H9 (cell line): ENCODE data around the gene C9orf152. TPM values are rescaled to one million over a fixed set of nuclear protein-coding genes. Genes with fewer than 3 reads are reported as not detected.

ENCODE experiments used
- DNase-seq: peaks from one replicate; pipeline ENCODE4 v3.0.0-alpha.2; 2017
- H2AFZ ChIP-seq: one replicate; pipeline ENCODE4 v1.6.1; 2013; ENCODE audit warnings: mild to moderate bottlenecking, low read length, control low read depth, moderate library complexity
- H2AK5ac ChIP-seq: 2 replicates; pipeline ENCODE4 v1.6.1; 2013; ENCODE audit warnings: low read length, control low read depth, mixed read lengths; ENCODE audit not compliant: insufficient read length
- H2BK120ac ChIP-seq: one replicate; pipeline ENCODE4 v1.6.1; 2013; ENCODE audit warnings: low read depth, mild to moderate bottlenecking, low read length, control low read depth, inconsistent platforms; ENCODE audit not compliant: poor library complexity, severe bottlenecking
- H2BK12ac ChIP-seq: 2 replicates; pipeline ENCODE4 v1.6.1; 2013; ENCODE audit warnings: low read length, control low read depth, mixed read lengths, low read depth; ENCODE audit not compliant: insufficient read length
- H2BK15ac ChIP-seq: 2 replicates; pipeline ENCODE4 v1.6.1; 2013; ENCODE audit warnings: low read depth, low read length, control low read depth
- H2BK20ac ChIP-seq: one replicate; pipeline ENCODE4 v1.6.1; 2013; ENCODE audit warnings: low read depth, mild to moderate bottlenecking, low read length, control low read depth, inconsistent platforms; ENCODE audit not compliant: poor library complexity, severe bottlenecking
- H2BK5ac ChIP-seq: 2 replicates; pipeline ENCODE4 v1.6.1; 2013; ENCODE audit warnings: low read length, control low read depth, mixed read lengths; ENCODE audit not compliant: insufficient read length
- H3K14ac ChIP-seq: 2 replicates; pipeline ENCODE4 v1.6.1; 2013; ENCODE audit warnings: low read length, control low read depth; ENCODE audit not compliant: insufficient read depth
- H3K18ac ChIP-seq: 2 replicates; pipeline ENCODE4 v1.6.1; 2013; ENCODE audit warnings: low read depth, mild to moderate bottlenecking, mixed read lengths, low read length, control low read depth; ENCODE audit not compliant: insufficient read length
- H3K23ac ChIP-seq: 2 replicates; pipeline ENCODE4 v1.6.1; 2013; ENCODE audit warnings: low read length, control low read depth, mixed read lengths, low read depth; ENCODE audit not compliant: insufficient read length
- H3K23me2 ChIP-seq: 2 replicates; pipeline ENCODE4 v1.6.1; 2013; ENCODE audit warnings: low read depth, mild to moderate bottlenecking, mixed read lengths, low read length, control low read depth; ENCODE audit not compliant: insufficient read length, poor library complexity, severe bottlenecking
- H3K27ac ChIP-seq: 2 replicates; pipeline ENCODE4 v1.5.1; 2013; ENCODE audit warnings: low read length, control low read depth, mixed read lengths, low read depth; ENCODE audit not compliant: insufficient read length
- H3K27me3 ChIP-seq: 2 replicates; pipeline ENCODE4 v1.6.1; 2013; ENCODE audit warnings: low read length, control low read depth, inconsistent platforms; ENCODE audit not compliant: insufficient read depth
- H3K4ac ChIP-seq: 2 replicates; pipeline ENCODE4 v1.6.1; 2013; ENCODE audit warnings: low read depth, mild to moderate bottlenecking, control low read depth, inconsistent platforms, low read length, moderate library complexity
- H3K4me1 ChIP-seq: 2 replicates; pipeline ENCODE4 v1.6.1; 2013; ENCODE audit warnings: low read length, control low read depth, inconsistent platforms; ENCODE audit not compliant: insufficient read depth
- H3K4me2 ChIP-seq: 2 replicates; pipeline ENCODE4 v1.6.1; 2013; ENCODE audit warnings: low read length, control low read depth, mixed read lengths; ENCODE audit not compliant: insufficient read length, insufficient read depth
- H3K56ac ChIP-seq: 2 replicates; pipeline ENCODE4 v1.6.1; 2013; ENCODE audit warnings: low read depth, mild to moderate bottlenecking, mixed read lengths, low read length, control low read depth; ENCODE audit not compliant: insufficient read length
- H3K79me1 ChIP-seq: 2 replicates; pipeline ENCODE4 v1.6.1; 2013; ENCODE audit warnings: low read depth, mild to moderate bottlenecking, moderate library complexity, low read length, control low read depth, inconsistent platforms; ENCODE audit not compliant: insufficient read depth, poor library complexity, severe bottlenecking
- H3K79me2 ChIP-seq: 2 replicates; pipeline ENCODE4 v1.6.1; 2013; ENCODE audit warnings: low read length, control low read depth, inconsistent platforms; ENCODE audit not compliant: insufficient read depth
- H3K9ac ChIP-seq: 2 replicates; pipeline ENCODE4 v1.6.1; 2013; ENCODE audit warnings: low read length, control low read depth, mixed read lengths; ENCODE audit not compliant: insufficient read length; ENCODE audit errors: extremely low read depth
- H3K9me3 ChIP-seq: one replicate; pipeline ENCODE4 v1.6.1; 2013; ENCODE audit warnings: low read depth, low read length, inconsistent platforms; ENCODE audit not compliant: control insufficient read depth
- H3T11ph ChIP-seq: one replicate; pipeline ENCODE4 v1.6.1; 2013; ENCODE audit warnings: mild to moderate bottlenecking, low read length, control low read depth, inconsistent platforms
- H4K20me1 ChIP-seq: one replicate; pipeline ENCODE4 v1.6.1; 2013; ENCODE audit not compliant: control insufficient read depth, insufficient read length, insufficient read depth
- H4K5ac ChIP-seq: 2 replicates; pipeline ENCODE4 v1.6.1; 2013; ENCODE audit warnings: low read depth, mild to moderate bottlenecking, mixed read lengths, low read length, control low read depth; ENCODE audit not compliant: insufficient read length
- H4K8ac ChIP-seq: replicated peaks from 2 replicates; pipeline ENCODE4 v1.6.1; 2013; ENCODE audit warnings: low read length, control low read depth, mixed read lengths, low read depth; ENCODE audit not compliant: insufficient read length
- H4K91ac ChIP-seq: 2 replicates; pipeline ENCODE4 v1.6.1; 2013; ENCODE audit warnings: low read depth, mild to moderate bottlenecking, moderate library complexity, mixed read lengths, low read length, control low read depth; ENCODE audit not compliant: insufficient read length
- H3K27ac Mint-ChIP-seq, 3 experiments: 2 replicates in 2 of 3; 3 replicates in 1 of 3; pipeline ENCODE4 v1.8.0; 2020 to 2021; ENCODE audit warnings: mixed read lengths in 3 of 3, mild to moderate bottlenecking in 1 of 3, moderate library complexity in 1 of 3
- H3K27me3 Mint-ChIP-seq: 2 replicates; pipeline ENCODE4 v1.8.0; 2021; ENCODE audit warnings: low read depth, mild to moderate bottlenecking, moderate library complexity, mixed read lengths
- H3K36me3 Mint-ChIP-seq, 3 experiments: 2 replicates in 2 of 3; 3 replicates in 1 of 3; pipeline ENCODE4 v1.8.0; 2020 to 2021; ENCODE audit warnings: low read depth in 3 of 3, mixed read lengths in 3 of 3; ENCODE audit not compliant: insufficient read depth in 1 of 3
- H3K4me1 Mint-ChIP-seq, 2 experiments: 2 replicates each; pipeline ENCODE4 v1.8.0; 2020; ENCODE audit warnings: mixed read lengths in 2 of 2
- H3K4me3 Mint-ChIP-seq, 2 experiments: 2 replicates in 1 of 2; 3 replicates in 1 of 2; pipeline ENCODE4 v1.8.0; 2020 to 2021; ENCODE audit warnings: mild to moderate bottlenecking in 2 of 2, mixed read lengths in 2 of 2, moderate library complexity in 1 of 2
- H3K9me3 Mint-ChIP-seq, 2 experiments: 2 replicates in 1 of 2; 3 replicates in 1 of 2; pipeline ENCODE4 v1.8.0; 2020; ENCODE audit warnings: mild to moderate bottlenecking in 2 of 2, mixed read lengths in 2 of 2, moderate library complexity in 1 of 2
- CTCF ChIP-seq: fragments of 200-600 bp; sonication (generic); conservative IDR thresholded peaks from 3 replicates; pipeline ENCODE4 v1.8.0; 2021; ENCODE audit warnings: antibody characterized with exemption, mild to moderate bottlenecking
- WGBS: extraction: QIAGEN DNeasy Blood & Tissue Kit; methylation state at CpG from one replicate; pipeline ENCODE4 v1.1.7; 2013; ENCODE audit warnings: missing lambda C conversion rate, low lambda C conversion rate, mixed read lengths; ENCODE audit not compliant: insufficient read length; ENCODE audit errors: extremely low coverage; 5-methylcytosine and 5-hydroxymethylcytosine counted together
- total RNA-seq: library from RNA; stranded (reverse); gene quantifications from 2 replicates; pipeline ENCODE4 v1.2.1, GENCODE V29; 2021

C9orf152 gene
- total RNA-seq, 1 experiment from 2014 or later, result not detected

GRCh38 chr9:110186254-110186653 is 21.7 kb downstream of the C9orf152 start:
- Histone ChIP-seq H3K18ac (no peak overlapping the region), H3K79me1 (no peaks in the 10 kb centered on the region), H4K91ac (no peak overlapping the region), H3K27ac (no peak overlapping the region), H4K8ac (no peak overlapping the region), H3K23me2 (no peaks in the 10 kb centered on the region), H3K23ac (no peak overlapping the region), H3T11ph (no peak overlapping the region), H3K4ac (no peak overlapping the region), H3K79me2 (no peaks in the 10 kb centered on the region), H3K9ac (no peak overlapping the region), H2BK15ac (no peak overlapping the region), H3K4me2 (no peak overlapping the region), H3K56ac (no peak overlapping the region), H3K4me1 (no peaks in the 10 kb centered on the region; the same call in 1 of the 2 replicates), H2AFZ (no peak overlapping the region), H3K27me3 (no peaks in the 10 kb centered on the region), H2BK120ac (no peak overlapping the region), H4K20me1 (no peaks in the 10 kb centered on the region), H2BK5ac (no peak overlapping the region), H4K5ac (no peak overlapping the region), H3K9me3 (no peaks in the 10 kb centered on the region), H2BK20ac (no peak overlapping the region), H2AK5ac (no peak overlapping the region), H2BK12ac (no peak overlapping the region), H3K14ac (no peak overlapping the region)
- WGBS, result no CpG with 5 or more reads among the region's 2 CpGs
- DNase-seq, result no peak
- no peak for TF ChIP-seq CTCF
- H3K27ac Mint-ChIP-seq, result no peak overlapping the region
- H3K4me3 Mint-ChIP-seq, result no peak overlapping the region
- H3K4me1 Mint-ChIP-seq, result peaks cover 4 to 8% of the 10 kb centered on the region in 2 experiments
- H3K9me3 Mint-ChIP-seq, result no peaks in the 10 kb centered on the region; a peak in 1 of 5 replicates
- peaks cover 1% of the 10 kb centered on the region; the same call in 1 of the 2 replicates for H3K27me3 Mint-ChIP-seq
- no peaks in the 10 kb centered on the region; a peak in 1 of 7 replicates for H3K36me3 Mint-ChIP-seq
